Fibroblast of lung (primary cell): ENCODE data around the gene UGGT1.

Experiments used
- CTCF ChIP-seq, 2 donors: IDR thresholded peaks in 1 of 2; conservative IDR thresholded peaks in 1 of 2; 1 replicate in 1 of 2; 2 replicates in 1 of 2; pipeline ENCODE4 v1.5.1; 2011 to 2012; ENCODE audit warnings: low read length in 2 of 2, control low read depth in 1 of 2, inconsistent platforms in 1 of 2, low read depth in 1 of 2, mild to moderate bottlenecking in 1 of 2
- EZH2 ChIP-seq: IDR thresholded peaks from 2 replicates; pipeline ENCODE4 v1.5.1; 2012; ENCODE audit warnings: low read length, control low read depth, mild to moderate bottlenecking; ENCODE audit errors: missing control alignments

GRCh38 chr2:128177315-128177714, 86.3 kb downstream of the UGGT1 start:
- no peak for TF ChIP-seq CTCF (conservative IDR thresholded peaks at IDR 0.05 in 1 of 2, IDR thresholded peaks at IDR 0.05 in 1 of 2; ENCODE audit: low read depth in 1 of 2, low read length in 2 of 2)
- TF ChIP-seq EZH2: no peak
